H1 (cell line): Measurements from ENCODE around the gene TAF8. TPM values are rescaled to one million over a fixed set of nuclear protein-coding genes. Genes with fewer than 3 reads are reported as not detected.

Experiments used
- CTCF ChIA-PET: fragments of 300-600 bp; sonication (Branson Sonifier 250); formaldehyde crosslinking; loops from one replicate; lab custom pipeline; 2021; ENCODE audit not compliant: partially characterized antibody; lab: Charles Lee
- POLR2A ChIA-PET: fragments of 300-600 bp; sonication (Branson Sonifier 250); formaldehyde crosslinking; loops from one replicate; lab custom pipeline; 2021; ENCODE audit warnings: inconsistent platforms; ENCODE audit not compliant: partially characterized antibody; lab: Charles Lee
- DNase-seq, 2 experiments: peaks; one replicate each; pipeline versions ENCODE4 v3.0.0 to v3.0.0-alpha.2; 2010 to 2022; ENCODE audit warnings: low spot score in 2 of 2, low read depth in 1 of 2, mixed read lengths in 1 of 2
- FAIRE-seq: peaks from 2 replicates; lab custom pipeline; 2011; peaks lifted over from hg19 to GRCh38; lab: Jason Lieb, UNC
- H2AFZ ChIP-seq: 2 replicates; pipeline ENCODE4 v1.8.1; 2012; ENCODE audit warnings: low read length, inconsistent platforms
- H2AK5ac ChIP-seq: 2 replicates; pipeline ENCODE4 v1.6.1; 2013; ENCODE audit warnings: low read depth, low read length
- H2BK120ac ChIP-seq: replicated peaks from 2 replicates; pipeline ENCODE3; 2013; ENCODE audit warnings: low read depth, low read length, inconsistent platforms
- H2BK12ac ChIP-seq: 2 replicates; pipeline ENCODE4 v1.6.1; 2013; ENCODE audit warnings: low read depth, low read length
- H2BK15ac ChIP-seq: 2 replicates; pipeline ENCODE4 v1.6.1; 2013; ENCODE audit warnings: low read length
- H2BK20ac ChIP-seq: 2 replicates; pipeline ENCODE4 v1.6.1; 2013; ENCODE audit warnings: low read length
- H2BK5ac ChIP-seq: 2 replicates; pipeline ENCODE4 v1.6.1; 2013; ENCODE audit warnings: low read depth, low read length
- H3K14ac ChIP-seq: 2 replicates; pipeline ENCODE4 v1.6.1; 2013; ENCODE audit warnings: inconsistent platforms; ENCODE audit not compliant: insufficient read length
- H3K18ac ChIP-seq: 2 replicates; pipeline ENCODE4 v1.6.1; 2013; ENCODE audit warnings: low read length; ENCODE audit errors: extremely low read depth
- H3K23ac ChIP-seq: 2 replicates; pipeline ENCODE4 v1.6.1; 2013; ENCODE audit warnings: inconsistent platforms; ENCODE audit not compliant: insufficient read length
- H3K23me2 ChIP-seq: 2 replicates; pipeline ENCODE4 v1.6.1; 2013; ENCODE audit warnings: low read depth, low read length
- H3K27ac ChIP-seq: 2 replicates; pipeline ENCODE4 v1.6.1; 2011; ENCODE audit warnings: low read depth, low read length, inconsistent platforms
- H3K27me3 ChIP-seq, 4 experiments: replicated peaks in 1 of 4; 1 replicate in 1 of 4; 2 replicates in 3 of 4; pipeline versions ENCODE4 v1.6.1 to v1.8.1; 2011 to 2013; ENCODE audit warnings: low read length in 3 of 4, mild to moderate bottlenecking in 3 of 4, inconsistent platforms in 2 of 4, mixed read lengths in 2 of 4, moderate library complexity in 1 of 4; ENCODE audit not compliant: control insufficient read depth in 3 of 4, insufficient read depth in 3 of 4; ENCODE audit errors: extremely low read depth in 1 of 4
- H3K36me3 ChIP-seq, 4 experiments: 2 replicates each; pipeline versions ENCODE4 v1.6.1 to v1.8.1; 2011 to 2013; ENCODE audit warnings: mild to moderate bottlenecking in 4 of 4, low read length in 3 of 4, moderate library complexity in 2 of 4, control low read depth in 1 of 4, inconsistent platforms in 1 of 4; ENCODE audit not compliant: insufficient read depth in 4 of 4, control insufficient read depth in 2 of 4
- H3K4ac ChIP-seq: replicated peaks from 2 replicates; pipeline ENCODE3; 2013; ENCODE audit warnings: low read length, low read depth, mixed read lengths, inconsistent platforms; ENCODE audit not compliant: insufficient read length
- H3K4me1 ChIP-seq, 4 experiments: replicated peaks in 1 of 4; 1 replicate in 1 of 4; 2 replicates in 3 of 4; pipeline versions ENCODE4 v1.6.1 to v1.8.1; 2011 to 2013; ENCODE audit warnings: low read length in 3 of 4, inconsistent platforms in 2 of 4, mixed read lengths in 1 of 4; ENCODE audit not compliant: insufficient read depth in 4 of 4, control insufficient read depth in 3 of 4
- H3K4me2 ChIP-seq, 2 experiments: 2 replicates each; pipeline versions ENCODE4 v1.6.1 to v1.8.1; 2011 to 2013; ENCODE audit warnings: low read depth in 2 of 2, low read length in 2 of 2, control low read depth in 1 of 2, inconsistent platforms in 1 of 2, mild to moderate bottlenecking in 1 of 2; ENCODE audit not compliant: insufficient read depth in 1 of 2
- H3K4me3 ChIP-seq, 4 experiments: fragments of 200-600, 300-600 bp in 1 of 4; sonication (generic), shearing (Covaris generic), sonication (Bioruptor Twin) in 1 of 4; 2 replicates each; pipeline versions ENCODE4 v1.5.1 to v1.8.1; 2011 to 2016; ENCODE audit warnings: low read length in 4 of 4, low read depth in 3 of 4, control low read depth in 2 of 4, inconsistent platforms in 2 of 4, mild to moderate bottlenecking in 2 of 4, mixed read lengths in 1 of 4, moderate library complexity in 1 of 4; ENCODE audit not compliant: insufficient read depth in 2 of 4; ENCODE audit errors: extremely low read depth in 1 of 4
- H3K56ac ChIP-seq: replicated peaks from 2 replicates; pipeline ENCODE3; 2013; ENCODE audit warnings: low read depth, mild to moderate bottlenecking, mixed read lengths, low read length, inconsistent platforms; ENCODE audit not compliant: insufficient read length
- H3K79me1 ChIP-seq: 2 replicates; pipeline ENCODE4 v1.6.1; 2013; ENCODE audit warnings: low read depth, low read length, control low read depth
- H3K79me2 ChIP-seq, 2 experiments: 2 replicates each; pipeline versions ENCODE4 v1.6.1 to v1.8.1; 2012 to 2013; ENCODE audit warnings: low read length in 2 of 2, mild to moderate bottlenecking in 2 of 2, inconsistent platforms in 1 of 2; ENCODE audit not compliant: insufficient read depth in 2 of 2, control insufficient read depth in 1 of 2
- H3K9ac ChIP-seq, 4 experiments: replicated peaks in 1 of 4; 1 replicate in 1 of 4; 2 replicates in 3 of 4; pipeline versions ENCODE4 v1.6.1 to v1.8.1; 2011 to 2013; ENCODE audit warnings: low read depth in 3 of 4, low read length in 3 of 4, control low read depth in 2 of 4, mild to moderate bottlenecking in 2 of 4, moderate library complexity in 2 of 4, inconsistent platforms in 1 of 4; ENCODE audit errors: extremely low read depth in 1 of 4
- H3K9me3 ChIP-seq, 2 experiments: 2 replicates each; pipeline versions ENCODE4 v1.6.1 to v1.8.1; 2012 to 2013; ENCODE audit warnings: mild to moderate bottlenecking in 2 of 2, moderate library complexity in 2 of 2, control low read depth in 1 of 2, inconsistent platforms in 1 of 2, low read depth in 1 of 2, low read length in 1 of 2, mixed read lengths in 1 of 2; ENCODE audit not compliant: insufficient read depth in 2 of 2
- H4K20me1 ChIP-seq, 2 experiments: replicated peaks in 1 of 2; 2 replicates each; pipeline versions ENCODE3 to v1.8.1; 2011 to 2013; ENCODE audit warnings: inconsistent platforms in 2 of 2, low read length in 2 of 2, mild to moderate bottlenecking in 1 of 2; ENCODE audit not compliant: insufficient read depth in 2 of 2, control insufficient read depth in 1 of 2
- H4K5ac ChIP-seq: 2 replicates; pipeline ENCODE4 v1.6.1; 2013; ENCODE audit warnings: low read length, low read depth, mixed read lengths, inconsistent platforms; ENCODE audit not compliant: insufficient read length
- H4K8ac ChIP-seq: 2 replicates; pipeline ENCODE4 v1.8.0; 2013; ENCODE audit warnings: mild to moderate bottlenecking, moderate library complexity, low read length, inconsistent platforms; ENCODE audit not compliant: insufficient read depth; ENCODE audit errors: extremely low read depth
- H4K91ac ChIP-seq: replicated peaks from 2 replicates; pipeline ENCODE3; 2013; ENCODE audit warnings: low read length, mixed read lengths, inconsistent platforms; ENCODE audit not compliant: insufficient read length
- BACH1 ChIP-seq: IDR thresholded peaks from 2 replicates; pipeline ENCODE4 v1.6.1; 2012; ENCODE audit warnings: low read length, improper control_type of control experiment
- CREB1 ChIP-seq: IDR thresholded peaks from 2 replicates; pipeline ENCODE4 v1.6.1; 2012; ENCODE audit warnings: inconsistent platforms
- EZH2 ChIP-seq: fragments of 200-600 bp; sonication (generic); IDR thresholded peaks from 2 replicates; pipeline ENCODE4 v1.7.1; 2012; ENCODE audit warnings: low read depth, mild to moderate bottlenecking, moderate library complexity, low read length, inconsistent platforms; ENCODE audit not compliant: severe bottlenecking
- JUN ChIP-seq: IDR thresholded peaks from 2 replicates; pipeline ENCODE4 v1.6.1; 2011; ENCODE audit warnings: low read depth, mild to moderate bottlenecking, improper control_type of control experiment, low read length
- JUND ChIP-seq: IDR thresholded peaks from 2 replicates; pipeline ENCODE4 v1.6.1; 2011; ENCODE audit warnings: mild to moderate bottlenecking, improper control_type of control experiment, low read length
- KDM1A ChIP-seq: fragments of 200-600, 300-600 bp; sonication (generic); IDR thresholded peaks from 2 replicates; pipeline ENCODE4 v1.7.1; 2016; ENCODE audit warnings: mild to moderate bottlenecking, low read length, borderline replicate concordance
- MAFK ChIP-seq: IDR thresholded peaks from 2 replicates; pipeline ENCODE4 v1.6.1; 2012; ENCODE audit warnings: low read depth, mild to moderate bottlenecking, improper control_type of control experiment, low read length
- SIN3A ChIP-seq, 2 experiments: IDR thresholded peaks in 1 of 2; conservative IDR thresholded peaks in 1 of 2; 2 replicates each; pipeline ENCODE4 v1.6.1; 2011 to 2012; ENCODE audit warnings: low read length in 2 of 2, improper control_type of control experiment in 1 of 2, low read depth in 1 of 2, mild to moderate bottlenecking in 1 of 2
- TAF7 ChIP-seq: optimal IDR thresholded peaks from 2 replicates; pipeline ENCODE3; 2011; ENCODE audit warnings: low read depth, mild to moderate bottlenecking, inconsistent platforms, low read length, moderate library complexity, borderline replicate concordance
- TCF12 ChIP-seq: IDR thresholded peaks from 2 replicates; pipeline ENCODE4 v1.6.1; 2011; ENCODE audit warnings: low read depth, mild to moderate bottlenecking, low read length
- WGBS, 2 experiments: shearing (Covaris generic) in 1 of 2; methylation state at CpG; one replicate each; pipeline versions ENCODE4 v1.1.6 to v1.1.7; 2013 to 2015; ENCODE audit warnings: low lambda C conversion rate in 2 of 2, mixed read lengths in 2 of 2, inconsistent platforms in 1 of 2, low coverage in 1 of 2, missing lambda C conversion rate in 1 of 2; ENCODE audit not compliant: insufficient replicate concordance in 2 of 2, insufficient coverage in 1 of 2, insufficient read length in 1 of 2; ENCODE audit errors: extremely low coverage in 1 of 2, missing lambda C conversion rate in 1 of 2; 5-methylcytosine and 5-hydroxymethylcytosine counted together
- polyA plus RNA-seq, 7 experiments: library from polyadenylated mRNA; depleted of rRNA in 3 of 7; stranded (reverse) in 5 of 7; unstranded in 2 of 7; fragments of >200 nt in 5 of 7; fragments of 200-250 nt in 2 of 7; gene quantifications; 1 replicate in 5 of 7; 2 replicates in 1 of 7; 4 replicates in 1 of 7; pipeline versions ENCODE4 v1.2.1 to v1.2.3, GENCODE V29; 2011 to 2013; ENCODE audit warnings: missing spikeins in 2 of 7, mixed read lengths in 2 of 7
- total RNA-seq: library from RNA; stranded (reverse); fragmentation: NEBNext Ultra II Directional; extraction: Animal tissue kit (Norgen Biotek cat#: 25700); gene quantifications from 2 replicates; pipeline ENCODE4 v1.2.1, GENCODE V29; 2021

Gene TAF8
- total and polyA plus RNA-seq, 2 of the 8 experiments (the other 6 are each of a cell fraction or from before 2014, with no cell fraction given) = 32.2 to 34.0 TPM

- CTCF ChIA-PET = interaction anchor here (0.5 to 11.7 kb wide), 20 partner anchors 11 to 335 kb away, joined by 3 to 219 read pairs (median 3); partner anchors contain the start of genes BYSL, CCND3, MED20 and PRICKLE4
Observed at GRCh38 chr6:42041481-42042053, 8.8 kb upstream of the TAF8 start.

More at GRCh38 chr6:42041481-42042053, 8.8 kb upstream of the TAF8 start:
- Histone ChIP-seq H3K36me3 (no peaks in the 10 kb centered on the region), H3K23ac (no peak overlapping the region), H2BK15ac (no peak overlapping the region), H2BK20ac (no peak overlapping the region), H3K9ac (no peak overlapping the region), H3K23me2 (no peaks in the 10 kb centered on the region), H2BK12ac (no peak overlapping the region), H2BK120ac (no peak overlapping the region), H4K91ac (peak overlapping the region; percentile 13), H3K79me2 (no peaks in the 10 kb centered on the region), H4K20me1 (peaks cover 2 to 11% of the 10 kb centered on the region in 2 experiments), H4K5ac (no peak overlapping the region), H3K27ac (no peak overlapping the region), H3K4ac (no peak overlapping the region), H3K79me1 (no peaks in the 10 kb centered on the region), H3K56ac (no peak overlapping the region), H2BK5ac (no peak overlapping the region), H3K18ac (no peak overlapping the region; the same call in 1 of the 2 replicates), H3K9me3 (no peaks in the 10 kb centered on the region), H3K14ac (no peak overlapping the region), H3K4me2 (no peak overlapping the region), H4K8ac (no peak overlapping the region), H2AK5ac (no peak overlapping the region), H3K4me1 (peaks cover 7 to 17% (median 9%) of the 10 kb centered on the region in 4 experiments), H2AFZ (no peak overlapping the region), H3K27me3 (peaks cover 11 to 37% (median 28%) of the 10 kb centered on the region in 4 experiments), H3K4me3 (no peak overlapping the region)
- FAIRE-seq (no peak), DNase-seq (no peak)
- TF ChIP-seq MAFK = no peak
- TF ChIP-seq CREB1 = no peak
- TF ChIP-seq SIN3A (conservative IDR thresholded peaks at IDR 0.05 in 1 of 2, IDR thresholded peaks at IDR 0.05 in 1 of 2; ENCODE audit: low read depth in 1 of 2, low read length in 2 of 2) = no peak
- TF ChIP-seq JUND = no peak
- no peak for TF ChIP-seq TCF12
- no peak for TF ChIP-seq TAF7
- TF ChIP-seq BACH1 = no peak
- TF ChIP-seq JUN = no peak
- no peak for TF ChIP-seq EZH2
- TF ChIP-seq KDM1A = no peak
- 76% methylated on average over 7 of the region's 7 CpGs; no CpG with 5 or more reads in 1 of the 2 experiments for WGBS, 2 experiments
- POLR2A ChIA-PET = interaction anchor here (0.6 to 15.0 kb wide), 7 partner anchors 10 to 258 kb away, joined by 3 to 157 read pairs (median 3); partner anchors contain the start of genes BYSL, C6orf132, CCND3 and MED20
